ENCODE data around the gene LGMN.
A peak's percentile ranks its signal among the peaks of the same experiment; 100 is the strongest.
"Not testable (repeated sequence)": the region's sequence is repeated elsewhere in the genome, so short reads cannot be mapped to it uniquely, and the experiment has no call there.

The LGMN gene

GRCh38 chr14:92763666-92764631 lies 15.5 kb upstream of the LGMN start:
- not testable (repeated sequence) for DNase-seq

- DNase-seq, result no peak
These were observed 12.0 kb upstream of the LGMN start for GRCh38 chr14:92760524-92760805.

GRCh38 chr14:92759679-92760523 lies 11.5 kb upstream of the LGMN start:
- DNase-seq, result no peak

- no peak for DNase-seq
These were observed 10.9 kb upstream of the LGMN start for GRCh38 chr14:92759300-92759678.

- no peak for DNase-seq
These were observed 8.0 kb upstream of the LGMN start for GRCh38 chr14:92756446-92756845.

GRCh38 chr14:92755495-92755894 lies 7.1 kb upstream of the LGMN start:
- DNase-seq, result no peak

- no peak for DNase-seq
These were observed 6.5 kb upstream of the LGMN start for GRCh38 chr14:92754966-92755365.

- DNase-seq, result peak in 2 of 56 donors; percentile 3 to 4
These were observed 4.8 kb upstream of the LGMN start for GRCh38 chr14:92753250-92753649.

- no peak for DNase-seq
These were observed 3.4 kb upstream of the LGMN start for GRCh38 chr14:92751819-92752218.

- DNase-seq, result no peak
These were observed 2.6 kb upstream of the LGMN start for GRCh38 chr14:92750994-92751400.

GRCh38 chr14:92750222-92750728 lies 1.8 kb upstream of the LGMN start:
- DNase-seq, result peak in 1 of 56 donors; percentile 4

GRCh38 chr14:92747701-92748258 lies 647 bp downstream of the LGMN start:
- DNase-seq, result peak in 5 of 56 donors; percentile 14 to 45 (median 35)

- no peak for DNase-seq
These were observed 4.2 kb downstream of the LGMN start for GRCh38 chr14:92744198-92744597.

GRCh38 chr14:92740440-92740839 lies 8.0 kb downstream of the LGMN start:
- DNase-seq, result peak in 2 of 56 donors; percentile 9 to 27

GRCh38 chr14:92737619-92738188 lies 10.7 kb downstream of the LGMN start:
- DNase-seq, result no peak

- no peak for DNase-seq
These were observed 11.2 kb downstream of the LGMN start for GRCh38 chr14:92737206-92737605.

GRCh38 chr14:92735344-92735743 lies 13.1 kb downstream of the LGMN start:
- DNase-seq, result no peak

- DNase-seq, result no peak
These were observed 13.8 kb downstream of the LGMN start for GRCh38 chr14:92734618-92735017.

GRCh38 chr14:92733007-92733406 lies 15.4 kb downstream of the LGMN start:
- DNase-seq, result no peak

- no peak for DNase-seq
These were observed 16.8 kb downstream of the LGMN start for GRCh38 chr14:92731622-92732115.

GRCh38 chr14:92729634-92730358 lies 18.6 kb downstream of the LGMN start:
- DNase-seq, result no peak
